HG03280 (cell line): ENCODE measurements around the gene OS9.

Experiments used
- ATAC-seq: cut with Tn5 transposase; IDR thresholded peaks from one replicate; pipeline ENCODE4 v1.9.1; 2021; ENCODE audit warnings: mild to moderate bottlenecking, moderate library complexity; ENCODE audit not compliant: unreplicated experiment

OS9 gene

GRCh38 chr12:57722716-57723629, 29.0 kb downstream of the OS9 start:
- ATAC-seq = no peak

- no peak for ATAC-seq
Observed at GRCh38 chr12:57723630-57723962, 29.7 kb downstream of the OS9 start.

GRCh38 chr12:57724003-57724935, 30.3 kb downstream of the OS9 start:
- ATAC-seq = no peak

- ATAC-seq = no peak
Observed at GRCh38 chr12:57724936-57725740, 31.2 kb downstream of the OS9 start.

GRCh38 chr12:57725851-57726150, 31.9 kb downstream of the OS9 start:
- no peak for ATAC-seq

GRCh38 chr12:57726151-57726883, 32.4 kb downstream of the OS9 start:
- no peak for ATAC-seq

- no peak for ATAC-seq
Observed at GRCh38 chr12:57726884-57727757, 33.2 kb downstream of the OS9 start.

- no peak for ATAC-seq
Observed at GRCh38 chr12:57727758-57728395, 33.9 kb downstream of the OS9 start.

GRCh38 chr12:57729321-57729844, 35.5 kb downstream of the OS9 start:
- no peak for ATAC-seq

GRCh38 chr12:57730336-57731067, 36.6 kb downstream of the OS9 start:
- ATAC-seq = no peak

GRCh38 chr12:57731411-57732080, 37.6 kb downstream of the OS9 start:
- ATAC-seq = no peak

GRCh38 chr12:57732270-57732669, 38.3 kb downstream of the OS9 start:
- no peak for ATAC-seq

GRCh38 chr12:57732726-57733593, 39.0 kb downstream of the OS9 start:
- no peak for ATAC-seq

- ATAC-seq = no peak
Observed at GRCh38 chr12:57733928-57734327, 40.0 kb downstream of the OS9 start.

GRCh38 chr12:57734591-57734990, 40.7 kb downstream of the OS9 start:
- ATAC-seq = no peak

GRCh38 chr12:57735198-57735855, 41.4 kb downstream of the OS9 start:
- no peak for ATAC-seq
